Measurements from ENCODE around the gene KRTAP5-5. TPM values are rescaled to one million over a fixed set of nuclear protein-coding genes. Genes with fewer than 3 reads are reported as not detected.
A peak's percentile ranks its signal among the peaks of the same experiment; 100 is the strongest.
"Not testable (repeated sequence)": the region's sequence is repeated elsewhere in the genome, so short reads cannot be mapped to it uniquely, and the experiment has no call there.

The KRTAP5-5 gene
- not detected for total RNA-seq
- long read RNA-seq, result 0 reads

DNA sequence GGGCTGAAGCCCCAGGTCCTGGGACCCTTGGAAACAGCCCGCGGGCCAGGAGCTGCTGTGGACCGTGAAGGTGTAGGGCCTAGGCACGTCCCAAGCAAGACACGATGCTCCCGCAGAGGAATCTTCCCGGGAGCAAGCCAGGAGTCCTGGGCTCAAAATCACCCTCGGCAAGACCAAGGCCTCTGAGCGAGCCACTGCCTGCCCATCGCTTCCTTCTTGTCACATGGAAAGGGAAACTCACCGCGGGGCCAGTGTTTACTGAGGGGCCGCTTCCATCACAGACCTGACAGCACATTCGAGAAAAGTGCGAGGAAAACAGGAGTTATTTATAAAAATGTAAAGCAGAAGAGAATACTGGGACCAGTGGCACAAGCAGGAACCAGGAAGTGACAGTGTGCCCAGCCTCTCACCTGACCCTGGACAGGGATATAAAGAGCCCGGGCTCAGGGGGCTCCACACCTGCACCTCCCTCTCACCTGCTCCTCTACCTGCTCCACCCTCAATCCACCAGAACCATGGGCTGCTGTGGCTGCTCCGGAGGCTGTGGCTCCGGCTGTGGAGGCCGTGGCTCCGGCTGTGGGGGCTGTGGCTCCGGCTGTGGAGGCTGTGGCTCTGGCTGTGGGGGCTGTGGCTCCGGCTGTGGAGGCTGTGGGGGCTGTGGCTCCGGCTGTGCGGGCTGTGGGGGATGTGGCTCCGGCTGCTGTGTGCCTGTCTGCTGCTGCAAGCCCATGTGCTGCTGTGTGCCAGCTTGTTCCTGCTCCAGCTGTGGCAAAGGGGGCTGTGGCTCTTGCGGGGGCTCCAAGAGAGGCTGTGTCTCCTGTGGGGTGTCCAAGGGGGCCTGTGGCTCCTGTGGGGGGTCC lies at the start of gene KRTAP5-5:
Gene KRTAP5-5, plus strand, starts transcription at position 450 of the 860 bp plus-strand sequence. Its CDS starts 66 bp downstream, at position 516.
- no peak within 1 kb of the TSS for H3K27ac ChIP-seq
- no peaks in the 10 kb centered on the region for H3K4me1 ChIP-seq
- no peaks in the 10 kb centered on the region for H3K9me3 ChIP-seq
- H3K4me3 ChIP-seq, result no peak within 1 kb of the TSS
- intact Hi-C loops (cut with DNase I), result no loop called here
- ATAC-seq (no peak), DNase-seq (no peak)
- H3K27me3 ChIP-seq, result peaks cover 24% of the 10 kb centered on the region
- H3K36me3 ChIP-seq, result no peaks in the 10 kb centered on the region
- TF ChIP-seq, protein P1, sequence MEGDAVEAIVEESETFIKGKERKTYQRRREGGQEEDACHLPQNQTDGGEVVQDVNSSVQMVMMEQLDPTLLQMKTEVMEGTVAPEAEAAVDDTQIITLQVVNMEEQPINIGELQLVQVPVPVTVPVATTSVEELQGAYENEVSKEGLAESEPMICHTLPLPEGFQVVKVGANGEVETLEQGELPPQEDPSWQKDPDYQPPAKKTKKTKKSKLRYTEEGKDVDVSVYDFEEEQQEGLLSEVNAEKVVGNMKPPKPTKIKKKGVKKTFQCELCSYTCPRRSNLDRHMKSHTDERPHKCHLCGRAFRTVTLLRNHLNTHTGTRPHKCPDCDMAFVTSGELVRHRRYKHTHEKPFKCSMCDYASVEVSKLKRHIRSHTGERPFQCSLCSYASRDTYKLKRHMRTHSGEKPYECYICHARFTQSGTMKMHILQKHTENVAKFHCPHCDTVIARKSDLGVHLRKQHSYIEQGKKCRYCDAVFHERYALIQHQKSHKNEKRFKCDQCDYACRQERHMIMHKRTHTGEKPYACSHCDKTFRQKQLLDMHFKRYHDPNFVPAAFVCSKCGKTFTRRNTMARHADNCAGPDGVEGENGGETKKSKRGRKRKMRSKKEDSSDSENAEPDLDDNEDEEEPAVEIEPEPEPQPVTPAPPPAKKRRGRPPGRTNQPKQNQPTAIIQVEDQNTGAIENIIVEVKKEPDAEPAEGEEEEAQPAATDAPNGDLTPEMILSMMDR (IDR thresholded peaks at IDR 0.05), result no peak

DNA sequence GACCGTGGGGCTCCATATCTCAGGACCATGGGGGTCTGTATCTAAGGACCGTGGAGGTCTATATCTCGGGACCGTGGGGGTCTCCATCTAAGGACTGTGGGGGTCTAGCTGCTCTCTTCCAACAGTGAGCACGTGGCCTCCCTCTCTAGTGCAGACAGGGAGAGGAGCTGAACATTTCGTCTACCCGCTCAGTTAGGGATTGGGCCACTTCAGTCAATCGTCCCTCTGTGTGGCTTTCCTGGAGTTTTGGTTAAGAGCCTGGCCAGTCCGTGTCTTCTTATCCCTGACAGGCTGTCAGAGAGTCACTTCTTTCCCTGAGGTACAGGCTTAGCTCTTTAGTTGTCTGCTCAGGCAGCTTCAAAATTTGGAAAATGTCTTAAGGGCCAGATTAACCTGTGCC lies 47.6 kb upstream of the KRTAP5-5 start:
- H3K27me3 ChIP-seq, result no peaks in the 10 kb centered on the region
- H3K4me3 ChIP-seq, result no peak overlapping the region
- TF ChIP-seq, protein P1 (IDR thresholded peaks at IDR 0.05), result no peak
- intact Hi-C loops (cut with DNase I), result no loop called here
- H3K9me3 ChIP-seq, result no peaks in the 10 kb centered on the region
- ATAC-seq (no peak), DNase-seq (no peak)
- no peak overlapping the region for H3K27ac ChIP-seq
- H3K36me3 ChIP-seq, result no peaks in the 10 kb centered on the region
- no peaks in the 10 kb centered on the region for H3K4me1 ChIP-seq

GRCh38 chr11:1582909-1583308 lies 46.7 kb upstream of the KRTAP5-5 start:
- H3K36me3 ChIP-seq; ATAC-seq; intact Hi-C loops (cut with DNase I); H3K4me1 ChIP-seq; H3K27ac ChIP-seq; H3K4me3 ChIP-seq; H3K9me3 ChIP-seq; DNase-seq; H3K27me3 ChIP-seq: not testable (repeated sequence)

- DNase-seq; H3K27me3 ChIP-seq; H3K4me3 ChIP-seq; ATAC-seq; H3K9me3 ChIP-seq; H3K4me1 ChIP-seq; H3K27ac ChIP-seq; intact Hi-C loops (cut with DNase I); H3K36me3 ChIP-seq: not testable (repeated sequence)
These were observed 44.8 kb upstream of the KRTAP5-5 start, which contains the start of gene KRTAP5-1 for GRCh38 chr11:1584661-1585370. Gene KRTAP5-1, minus strand, starts transcription at chr11:1585283. Its CDS starts 34 bp downstream, at chr11:1585249.

DNA sequence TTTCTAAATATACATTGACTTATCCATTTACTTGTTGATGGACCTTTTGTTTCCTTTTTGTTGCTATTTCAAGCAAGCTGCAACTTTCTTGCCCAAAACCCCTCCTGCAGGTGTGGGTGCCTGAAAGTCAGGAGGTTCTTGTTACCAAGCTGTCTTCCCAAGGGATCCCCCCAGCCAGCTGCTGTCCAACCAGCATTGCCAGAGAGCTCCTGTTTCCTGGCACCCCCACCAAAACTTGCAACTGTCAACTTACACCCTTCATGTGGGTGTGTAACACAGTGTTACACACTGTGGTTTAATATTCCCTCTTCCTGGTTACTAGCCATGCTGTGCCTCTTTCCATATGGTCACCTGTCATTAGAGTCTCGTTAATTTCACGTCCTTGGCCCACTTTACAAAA lies 42.9 kb upstream of the KRTAP5-5 start:
- Histone ChIP-seq H3K36me3 (no peaks in the 10 kb centered on the region), H3K27me3 (no peaks in the 10 kb centered on the region), H3K27ac (no peak overlapping the region), H3K4me1 (no peaks in the 10 kb centered on the region), H3K9me3 (no peaks in the 10 kb centered on the region), H3K4me3 (no peak overlapping the region)
- no peak for DNase-seq
- intact Hi-C loops (cut with DNase I), result no loop called here
- TF ChIP-seq, protein P1 (IDR thresholded peaks at IDR 0.05), result no peak
- ATAC-seq, result no peak

DNA sequence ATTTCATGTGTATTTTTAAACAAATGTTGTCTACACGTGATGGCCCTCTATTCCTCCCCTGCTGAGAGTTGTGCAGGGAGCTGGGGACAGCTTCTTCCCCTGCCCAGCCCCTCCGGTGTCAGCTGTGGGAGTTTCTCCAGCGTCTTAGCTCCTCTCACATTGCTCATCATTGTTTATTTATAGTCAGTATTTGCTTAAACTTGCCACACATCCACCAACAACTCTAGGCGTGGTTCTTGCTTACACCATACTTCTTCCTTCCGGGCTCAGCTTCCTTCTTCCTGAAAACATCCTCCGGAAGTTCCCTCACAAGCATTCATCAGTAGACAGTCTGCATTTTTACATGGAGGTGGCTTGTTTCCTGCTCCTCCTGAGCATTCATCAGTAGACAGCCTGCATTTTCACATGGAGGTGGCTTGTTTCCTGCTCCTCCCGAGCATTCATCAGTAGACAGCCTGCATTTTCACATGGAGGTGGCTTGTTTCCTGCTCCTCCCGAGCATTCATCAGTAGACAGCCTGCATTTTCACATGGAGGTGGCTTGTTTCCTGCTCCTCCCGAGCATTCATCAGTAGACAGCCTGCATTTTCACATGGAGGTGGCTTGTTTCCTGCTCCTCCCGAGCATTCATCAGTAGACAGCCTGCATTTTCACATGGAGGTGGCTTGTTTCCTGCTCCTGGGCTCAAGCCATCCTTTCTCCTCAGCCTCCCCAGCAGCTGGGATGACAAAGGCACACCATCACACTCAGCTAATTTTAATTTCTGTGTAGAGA lies 40.2 kb upstream of the KRTAP5-5 start:
- intact Hi-C loops (cut with DNase I); H3K27me3 ChIP-seq; H3K27ac ChIP-seq; H3K36me3 ChIP-seq; DNase-seq; H3K9me3 ChIP-seq; H3K4me1 ChIP-seq; H3K4me3 ChIP-seq: not testable (repeated sequence)
- peak; percentile 85 for ATAC-seq

Data from upper lobe of right lung (tissue), 1 donor.